Activated naive CD8-positive, alpha-beta T cell treated with anti-CD3 and anti-CD28 coated beads, Interleukin-2, amount 50 U/mL, for 24 hours (primary cell): Measurements from ENCODE around the gene USP14.
A peak's percentile ranks its signal among the peaks of the same experiment; 100 is the strongest.
"Not testable (repeated sequence)": the region's sequence is repeated elsewhere in the genome, so short reads cannot be mapped to it uniquely, and the experiment has no call there.

ENCODE experiments used
- ATAC-seq: fragments of 150-1000 bp; cut with Tn5 transposase; one replicate; pipeline ENCODE4 v1.10.0; 2021
- DNase-seq: peaks from one replicate; pipeline ENCODE4 v3.0.0; 2021
- H3K27ac Mint-ChIP-seq: one replicate; pipeline ENCODE4 v1.8.0; 2021; ENCODE audit warnings: mild to moderate bottlenecking, mixed read lengths
- H3K27me3 Mint-ChIP-seq: one replicate; pipeline ENCODE4 v1.8.0; 2021; ENCODE audit warnings: mixed read lengths
- H3K36me3 Mint-ChIP-seq: one replicate; pipeline ENCODE4 v1.8.0; 2021; ENCODE audit warnings: low read depth, mixed read lengths
- H3K4me1 Mint-ChIP-seq: one replicate; pipeline ENCODE4 v1.8.0; 2021; ENCODE audit warnings: mixed read lengths
- H3K4me3 Mint-ChIP-seq: one replicate; pipeline ENCODE4 v1.8.0; 2021; ENCODE audit warnings: mild to moderate bottlenecking, moderate library complexity, mixed read lengths
- H3K9me3 Mint-ChIP-seq: one replicate; pipeline ENCODE4 v1.8.0; 2021; ENCODE audit warnings: mixed read lengths

Gene USP14

DNA sequence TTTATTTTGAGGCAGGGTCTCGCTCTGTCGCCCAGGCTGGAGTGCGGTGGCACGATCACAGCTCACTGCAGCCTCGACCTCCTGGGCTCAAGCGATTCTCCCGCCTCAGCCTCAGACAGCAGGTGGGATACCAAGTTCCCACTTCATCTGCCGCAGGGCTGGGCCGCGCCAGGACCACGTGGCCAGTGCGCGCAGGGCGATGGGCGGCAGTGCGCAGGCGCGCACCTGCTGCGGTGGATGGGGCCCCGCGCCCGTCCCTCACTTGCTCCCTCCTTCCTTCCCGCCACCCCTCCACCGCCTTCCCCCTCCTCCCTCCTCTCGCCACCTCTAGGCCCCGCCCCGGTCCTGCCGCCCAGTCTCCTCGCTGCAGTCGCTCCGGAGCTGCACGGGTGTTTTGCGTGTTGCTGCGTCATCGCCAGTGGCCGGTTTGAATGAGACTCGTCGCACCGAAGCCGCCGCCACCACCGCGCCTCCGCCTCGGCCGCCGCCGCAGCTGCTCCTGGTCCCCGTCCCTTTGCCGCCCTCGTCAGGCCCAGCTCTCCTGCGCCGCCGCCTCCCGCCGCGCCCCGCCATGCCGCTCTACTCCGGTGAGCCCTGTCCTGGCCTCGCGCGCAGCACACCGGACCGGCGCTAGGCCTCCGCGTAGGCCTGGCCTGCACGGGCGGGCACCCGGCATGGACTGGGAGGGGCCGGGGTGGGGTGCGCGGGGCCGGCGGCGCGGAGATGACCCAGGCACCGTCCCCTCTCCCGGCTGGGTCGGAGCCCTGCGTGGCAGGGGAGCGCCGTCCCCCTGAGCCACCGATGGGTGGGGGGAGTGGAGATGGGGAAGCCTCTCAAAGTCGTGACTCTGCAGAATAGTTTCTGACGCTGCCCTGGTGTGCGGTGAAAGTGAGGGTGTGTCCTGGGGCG is at the start of gene USP14:
Gene USP14, plus strand, starts transcription at position 430 of the 909 bp plus-strand sequence. Its CDS starts 142 bp downstream, at position 572.
- Mint-ChIP-seq H3K4me1 (peaks cover 32% of the 10 kb centered on the region), H3K27ac (peak within 1 kb of the TSS; percentile 95), H3K36me3 (peaks cover 14% of the 10 kb centered on the region), H3K9me3 (no peaks in the 10 kb centered on the region), H3K4me3 (peak within 1 kb of the TSS; percentile 97), H3K27me3 (no peaks in the 10 kb centered on the region)
- DNase-seq (peak; percentile 97), ATAC-seq (peak; percentile 95)

DNA sequence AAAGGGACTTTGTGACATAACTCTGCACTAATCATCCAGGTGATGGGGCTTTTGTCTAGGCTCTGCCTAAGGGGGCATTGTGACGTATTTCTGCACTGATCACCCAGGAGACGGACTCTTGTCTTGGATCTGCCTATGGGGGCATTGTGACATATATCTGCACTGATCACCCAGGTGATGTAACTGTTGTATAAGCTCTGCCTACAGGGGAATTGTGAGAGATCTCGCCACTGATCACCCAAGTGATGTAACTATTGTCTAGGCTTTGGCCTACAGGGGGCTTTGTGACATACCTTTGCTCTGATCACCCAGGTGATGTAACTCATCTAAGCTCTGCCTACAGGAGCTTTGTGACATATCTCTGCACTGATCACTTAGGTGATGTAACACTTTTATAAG is 49.7 kb upstream of the USP14 start:
- H3K27ac Mint-ChIP-seq, H3K27me3 Mint-ChIP-seq, H3K4me3 Mint-ChIP-seq, DNase-seq, H3K36me3 Mint-ChIP-seq: not testable (repeated sequence)
- Mint-ChIP-seq H3K9me3 (peaks cover 24% of the 10 kb centered on the region), H3K4me1 (peaks cover 13% of the 10 kb centered on the region)
- ATAC-seq, result peak; percentile 9

DNA sequence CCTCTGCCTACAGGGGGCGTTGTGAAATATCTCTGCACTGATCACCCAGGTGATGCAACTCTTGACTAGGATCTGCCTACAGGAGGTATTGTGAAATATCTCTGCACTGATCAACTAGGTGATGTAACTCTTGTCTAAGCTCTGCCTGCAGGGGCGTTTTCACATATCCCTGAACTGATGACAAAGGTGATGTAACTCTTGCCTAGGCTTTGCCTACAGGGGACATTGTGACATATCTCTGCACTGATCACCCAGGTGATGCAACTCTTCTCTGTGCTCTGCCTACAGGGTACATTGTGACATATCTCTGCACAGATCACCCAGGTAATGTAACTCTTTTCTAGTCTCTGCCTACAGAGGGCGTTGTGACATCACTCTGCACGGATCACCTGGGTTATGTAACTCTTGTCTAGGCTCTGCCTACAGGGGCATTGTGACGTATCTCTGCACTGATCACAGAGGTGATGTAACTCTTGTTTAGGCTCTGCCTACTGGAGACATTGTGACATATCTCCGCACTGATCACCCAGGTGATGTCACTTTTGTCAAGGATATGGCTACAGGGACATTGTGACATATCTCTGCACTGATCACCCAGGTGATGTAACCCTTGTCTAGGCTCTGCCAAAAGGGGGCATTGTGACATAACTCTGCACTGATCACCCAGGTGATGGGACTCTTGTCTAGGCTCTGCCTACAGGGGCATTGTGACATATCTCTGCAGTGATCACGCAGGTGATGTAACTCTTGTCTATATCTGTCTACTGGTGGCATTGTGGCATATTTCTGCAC is 49.0 kb upstream of the USP14 start:
- Mint-ChIP-seq H3K9me3 (peaks cover 24% of the 10 kb centered on the region), H3K27ac (peak overlapping the region; percentile 7), H3K4me1 (peaks cover 12% of the 10 kb centered on the region)
- not testable (repeated sequence) for H3K27me3 Mint-ChIP-seq, H3K4me3 Mint-ChIP-seq, H3K36me3 Mint-ChIP-seq
- ATAC-seq, result peak; percentile 27
- DNase-seq, result peak; percentile 33

DNA sequence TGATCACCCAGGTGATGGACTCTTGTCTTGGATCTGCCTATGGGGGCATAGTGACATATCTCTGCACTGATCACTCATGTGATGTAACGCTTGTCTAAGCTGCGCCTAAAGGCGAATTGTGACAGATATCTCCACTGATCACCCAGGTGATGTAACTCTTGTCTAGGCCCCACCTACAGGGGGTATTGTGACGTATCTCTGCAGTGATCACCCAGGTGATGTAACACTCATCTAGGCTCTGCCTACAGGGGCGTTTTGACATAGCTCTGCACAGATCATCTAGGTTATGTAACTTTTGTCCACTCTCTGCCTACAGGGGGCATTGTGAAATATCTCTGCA is 48.5 kb upstream of the USP14 start:
- not testable (repeated sequence) for ATAC-seq

DNA sequence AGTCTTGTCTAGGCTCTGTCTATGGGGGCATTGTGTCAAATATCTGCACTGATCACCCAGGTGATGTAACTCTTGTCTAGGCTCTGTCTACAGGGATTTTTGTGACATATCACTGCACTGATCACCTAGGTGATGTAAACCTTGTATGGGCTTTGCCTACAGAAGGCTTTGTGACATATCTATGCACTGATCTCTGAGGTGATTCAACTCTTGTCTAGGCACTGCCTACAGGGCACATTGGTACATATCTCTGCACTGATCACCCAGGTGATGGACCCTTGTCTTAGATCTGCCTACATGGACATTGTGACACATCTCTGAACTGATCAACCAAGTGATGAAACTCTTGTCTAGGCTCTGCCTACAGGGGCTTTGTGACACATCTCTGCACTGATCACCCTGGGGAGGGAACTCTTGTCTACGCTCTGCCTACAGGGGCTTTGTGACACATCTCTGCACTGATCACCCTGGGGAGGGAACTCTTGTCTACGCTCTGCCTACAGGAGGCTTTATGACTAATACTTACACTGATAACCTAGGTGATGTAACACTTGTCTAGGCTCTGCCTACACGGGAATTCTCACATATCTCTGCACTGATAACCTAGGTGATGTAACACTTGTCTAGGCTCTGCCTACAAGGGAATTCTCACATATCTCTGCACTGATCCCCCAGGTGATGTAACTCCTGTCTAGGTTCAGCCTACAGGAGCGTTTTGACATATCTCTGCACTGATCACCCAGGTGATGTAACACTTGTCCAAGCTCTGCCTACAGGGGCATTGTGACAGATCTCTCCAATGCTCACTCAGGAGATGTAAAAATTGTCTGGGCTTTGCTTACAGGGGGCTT is 47.8 kb upstream of the USP14 start:
- H3K9me3 Mint-ChIP-seq, result peaks cover 24% of the 10 kb centered on the region

More for the DNA sequence above, 48.5 kb upstream of the USP14 start:
- H3K4me3 Mint-ChIP-seq, H3K27ac Mint-ChIP-seq, H3K27me3 Mint-ChIP-seq, H3K36me3 Mint-ChIP-seq: not testable (repeated sequence)
- DNase-seq, result peak; percentile 10
- H3K9me3 Mint-ChIP-seq, result peaks cover 24% of the 10 kb centered on the region
- peaks cover 12% of the 10 kb centered on the region for H3K4me1 Mint-ChIP-seq

DNA sequence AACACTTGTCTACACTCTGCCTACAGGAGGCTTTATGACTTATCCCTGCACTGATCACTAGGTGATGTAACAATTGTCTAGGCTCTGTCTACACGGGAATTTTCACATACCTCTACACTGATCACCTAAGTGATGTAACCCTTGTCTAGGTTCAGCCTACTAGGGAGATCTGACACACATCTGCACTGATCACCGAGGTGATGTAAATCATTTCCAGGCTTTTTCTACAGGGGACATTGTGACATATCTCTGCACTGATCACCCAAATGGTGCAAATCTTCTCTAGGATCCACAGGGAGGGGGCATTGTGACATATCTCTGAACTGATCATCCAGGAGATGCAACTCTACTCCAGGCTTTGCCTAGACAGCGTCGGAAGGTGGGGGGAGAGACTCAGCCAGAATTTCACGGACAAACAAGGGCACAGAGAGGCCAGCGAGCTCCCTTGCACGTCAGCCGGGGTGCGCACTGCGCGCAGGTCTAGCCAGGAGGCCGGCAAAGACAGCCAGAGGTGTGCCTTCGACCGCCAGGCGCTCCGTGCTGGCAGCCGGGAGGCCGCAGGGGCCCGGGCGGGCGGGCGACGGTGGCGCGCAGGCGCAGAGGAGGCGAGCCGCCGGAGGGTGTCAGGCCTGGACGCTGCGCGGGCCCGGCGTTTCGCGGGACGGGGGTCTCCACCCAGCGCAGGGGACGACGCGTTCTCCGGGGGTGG is 46.9 kb upstream of the USP14 start:
- H3K36me3 Mint-ChIP-seq, result peaks cover 3% of the 10 kb centered on the region
- peak; percentile 23 for ATAC-seq

More for the DNA sequence above, 47.8 kb upstream of the USP14 start:
- H3K27me3 Mint-ChIP-seq, H3K36me3 Mint-ChIP-seq, ATAC-seq: not testable (repeated sequence)
- Mint-ChIP-seq H3K27ac (peak overlapping the region; percentile 85), H3K4me1 (peaks cover 12% of the 10 kb centered on the region), H3K4me3 (peak overlapping the region; percentile 72)
- DNase-seq, result peak; percentile 35

DNA sequence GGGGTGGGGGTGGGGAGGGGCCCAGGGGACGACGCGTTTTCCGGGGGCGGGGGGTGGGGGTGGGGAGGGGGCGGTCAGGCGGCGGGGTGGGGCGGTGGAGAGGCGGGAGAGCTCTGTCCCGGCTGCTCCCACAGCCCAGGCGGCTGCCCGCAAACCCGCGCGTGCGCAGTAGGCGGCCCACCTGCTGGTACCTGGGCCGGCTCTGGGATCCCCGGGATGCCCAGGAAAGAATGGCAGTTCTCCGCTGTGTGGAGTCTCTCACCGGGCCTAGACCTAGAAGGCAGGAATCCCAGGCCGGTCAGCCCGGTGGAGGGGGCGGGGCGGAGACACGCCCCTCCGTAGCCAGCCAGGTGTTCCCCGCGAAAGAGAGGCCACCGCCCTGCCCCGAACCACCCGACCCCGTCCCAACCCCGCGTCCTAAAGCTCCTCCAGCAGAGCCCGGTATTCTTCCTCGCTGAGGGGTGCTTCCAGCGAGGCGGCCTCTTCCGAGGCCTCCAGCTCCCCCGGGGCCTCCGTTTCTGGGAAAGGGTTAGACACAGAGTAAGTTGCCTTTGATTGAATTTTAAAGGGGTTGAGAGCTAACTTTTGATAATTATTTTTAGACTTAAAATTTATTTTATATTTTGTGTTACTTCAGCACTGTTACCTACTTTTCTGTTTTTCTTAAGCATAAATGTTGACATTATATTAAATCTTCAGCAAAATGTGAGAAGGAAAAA is 46.2 kb upstream of the USP14 start:
- not testable (repeated sequence) for DNase-seq, H3K27me3 Mint-ChIP-seq, H3K4me3 Mint-ChIP-seq, H3K4me1 Mint-ChIP-seq, H3K36me3 Mint-ChIP-seq, H3K27ac Mint-ChIP-seq, ATAC-seq
- H3K9me3 Mint-ChIP-seq, result peaks cover 18% of the 10 kb centered on the region

More for the DNA sequence above, 46.9 kb upstream of the USP14 start:
- H3K9me3 Mint-ChIP-seq, result peaks cover 24% of the 10 kb centered on the region
- peak overlapping the region; percentile 85 for H3K27ac Mint-ChIP-seq
- H3K27me3 Mint-ChIP-seq, result peaks cover 3% of the 10 kb centered on the region
- peak; percentile 75 for DNase-seq
- peaks cover 12% of the 10 kb centered on the region for H3K4me1 Mint-ChIP-seq
- H3K4me3 Mint-ChIP-seq, result peak overlapping the region; percentile 72

DNA sequence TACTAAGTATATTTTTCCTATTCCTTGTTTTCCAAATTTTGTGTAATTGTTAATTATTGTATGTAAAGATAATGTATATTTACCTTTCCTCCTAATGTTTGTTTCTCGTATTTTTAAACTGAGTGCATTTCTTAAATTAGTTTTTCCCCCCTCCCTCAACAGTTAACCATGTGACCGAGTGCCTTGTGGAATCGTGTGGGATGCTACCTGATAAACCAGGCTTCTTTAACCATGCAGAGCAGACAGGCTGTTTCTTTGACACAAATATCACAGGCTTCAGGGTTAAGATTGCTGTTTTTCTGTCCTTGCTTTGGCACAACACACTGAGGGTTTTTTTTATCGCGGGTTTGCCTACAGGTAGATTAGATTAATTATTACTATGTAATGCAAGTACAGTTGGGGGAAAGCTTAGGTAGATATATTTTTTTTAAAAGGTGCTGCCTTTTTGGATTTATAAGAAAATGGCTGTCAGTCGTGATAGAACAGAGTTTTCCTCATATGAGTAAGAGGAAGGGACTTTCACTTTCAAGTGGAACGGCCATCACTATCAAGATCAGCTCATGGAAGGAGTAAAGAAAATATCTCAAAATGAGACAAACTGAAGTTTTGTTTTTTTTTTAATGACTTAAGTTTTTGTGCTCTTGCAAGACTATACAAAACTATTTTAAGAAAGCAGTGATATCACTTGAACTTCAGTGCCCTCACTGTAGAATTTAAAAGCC is 37.7 kb upstream of the USP14 start:
- not testable (repeated sequence) for H3K4me3 Mint-ChIP-seq, H3K27me3 Mint-ChIP-seq, H3K9me3 Mint-ChIP-seq, DNase-seq, H3K36me3 Mint-ChIP-seq, H3K4me1 Mint-ChIP-seq, ATAC-seq, H3K27ac Mint-ChIP-seq

DNA sequence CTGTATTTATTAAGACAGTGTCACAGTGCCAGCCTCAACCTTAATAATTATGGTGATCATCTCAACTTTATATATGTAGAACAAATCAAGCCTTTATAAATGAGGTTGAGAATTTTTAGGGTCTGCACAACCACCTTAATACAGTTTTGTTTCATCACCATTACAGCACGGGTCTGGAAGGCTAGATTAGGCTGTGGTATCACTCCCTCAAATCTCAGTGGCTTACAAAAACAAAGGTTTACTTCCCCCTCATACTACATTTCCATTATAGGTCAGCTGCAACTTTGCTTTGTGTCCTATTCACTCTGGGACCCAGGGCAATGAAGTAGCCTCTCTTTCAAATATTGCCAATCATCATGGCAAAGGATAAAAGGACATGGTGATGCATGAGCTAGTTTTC is 23.3 kb upstream of the USP14 start:
- H3K36me3 Mint-ChIP-seq, result peaks cover 3% of the 10 kb centered on the region
- peaks cover 4% of the 10 kb centered on the region for H3K9me3 Mint-ChIP-seq
- H3K4me3 Mint-ChIP-seq, result no peak overlapping the region
- H3K4me1 Mint-ChIP-seq, result peaks cover 3% of the 10 kb centered on the region
- ATAC-seq, result no peak
- H3K27me3 Mint-ChIP-seq, result no peaks in the 10 kb centered on the region
- H3K27ac Mint-ChIP-seq, result no peak overlapping the region
- DNase-seq, result no peak

DNA sequence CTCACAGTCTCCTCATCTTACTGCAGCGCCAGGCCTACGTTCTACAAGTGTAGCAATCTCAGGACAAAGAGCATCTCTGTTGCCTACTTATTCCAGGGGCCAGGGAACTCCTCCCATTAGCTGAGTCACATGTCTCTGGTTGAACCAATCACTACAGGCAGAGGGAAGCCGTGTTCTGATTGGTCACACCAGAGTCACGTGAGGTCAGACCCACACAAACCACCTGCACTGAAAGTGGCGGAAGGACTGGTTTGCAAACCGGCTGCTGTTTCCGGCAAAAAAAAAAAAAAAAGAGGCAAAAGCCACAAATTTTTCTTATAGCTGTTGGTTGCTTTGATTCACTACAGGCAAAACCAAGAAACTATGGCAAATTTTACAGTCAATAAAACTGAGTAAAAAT is 21.9 kb upstream of the USP14 start:
- Mint-ChIP-seq H3K4me1 (peaks cover 3% of the 10 kb centered on the region), H3K9me3 (no peaks in the 10 kb centered on the region), H3K27ac (no peak overlapping the region), H3K27me3 (no peaks in the 10 kb centered on the region), H3K4me3 (no peak overlapping the region), H3K36me3 (no peaks in the 10 kb centered on the region)
- ATAC-seq (peak; percentile 36), DNase-seq (peak; percentile 25)

DNA sequence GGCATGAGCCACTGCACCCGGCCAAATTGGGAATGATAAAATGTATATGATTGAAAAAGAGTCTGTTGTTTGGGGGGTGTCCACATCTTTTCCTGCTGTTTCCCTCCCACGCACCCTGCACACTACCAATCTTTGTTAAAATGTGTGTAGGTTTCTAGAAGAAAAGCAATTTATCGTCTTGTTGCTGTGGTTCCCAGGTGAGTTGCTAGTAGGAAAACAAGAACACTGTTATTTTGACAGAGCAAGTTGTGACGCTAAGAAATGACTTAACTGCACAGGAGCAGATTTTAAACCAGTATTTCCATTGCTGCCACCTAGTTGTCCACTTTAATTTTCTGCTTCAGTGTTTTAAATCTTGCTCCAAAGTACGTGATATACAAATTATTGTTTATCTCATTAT is 21.0 kb upstream of the USP14 start:
- ATAC-seq, result no peak
- no peak overlapping the region for H3K27ac Mint-ChIP-seq
- no peak overlapping the region for H3K4me3 Mint-ChIP-seq
- H3K27me3 Mint-ChIP-seq, result no peaks in the 10 kb centered on the region
- H3K9me3 Mint-ChIP-seq, result no peaks in the 10 kb centered on the region
- no peaks in the 10 kb centered on the region for H3K36me3 Mint-ChIP-seq
- DNase-seq, result no peak
- peaks cover 3% of the 10 kb centered on the region for H3K4me1 Mint-ChIP-seq

DNA sequence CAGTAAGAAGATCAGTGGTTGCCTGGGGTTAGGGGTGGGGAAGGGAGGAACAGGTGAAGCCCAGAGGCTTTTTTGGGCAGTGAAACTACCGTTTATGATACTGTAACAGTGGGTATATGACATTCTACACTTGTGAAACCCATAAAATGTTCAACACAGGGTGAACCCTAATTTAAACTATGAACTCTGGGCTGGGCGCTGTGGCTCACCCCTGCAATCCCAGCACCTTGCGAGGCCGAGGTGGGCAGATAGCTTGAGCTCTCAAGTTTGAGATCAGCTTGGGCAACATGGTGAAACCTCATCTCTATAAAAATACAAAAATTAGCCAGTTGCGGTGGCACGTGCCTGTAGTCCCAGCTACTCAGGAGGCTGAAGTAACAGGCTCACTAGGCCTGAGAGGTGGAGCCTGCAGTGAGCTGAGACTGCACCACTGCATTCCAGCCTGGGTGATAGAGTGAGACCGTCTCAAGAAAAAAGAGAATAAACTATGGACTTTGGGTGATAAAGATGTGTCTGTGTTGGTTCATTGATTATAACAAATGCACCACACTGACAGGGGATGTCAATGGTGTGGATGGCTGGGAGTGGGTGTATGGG is 17.6 kb upstream of the USP14 start:
- DNase-seq (no peak), ATAC-seq (no peak)
- H3K4me1 Mint-ChIP-seq, result peaks cover 3% of the 10 kb centered on the region
- H3K36me3 Mint-ChIP-seq, result no peaks in the 10 kb centered on the region
- peaks cover 1% of the 10 kb centered on the region for H3K27me3 Mint-ChIP-seq
- H3K9me3 Mint-ChIP-seq, result no peaks in the 10 kb centered on the region
- no peak overlapping the region for H3K27ac Mint-ChIP-seq
- H3K4me3 Mint-ChIP-seq, result no peak overlapping the region
